Gastroesophageal sphincter (tissue), 4 donors: Measurements from ENCODE around the gene CAMKMT. TPM values are rescaled to one million over a fixed set of nuclear protein-coding genes. Genes with fewer than 3 reads are reported as not detected.

ENCODE experiments used
- ATAC-seq: fragments of 150-250 bp; one replicate; pipeline ENCODE4 v1.9.1; 2016; ENCODE audit warnings: mild to moderate bottlenecking, moderate library complexity
- H3K27ac ChIP-seq, 4 donors: fragments of 200-600 bp; sonication (generic) in 3 of 4; 1 replicate in 3 of 4; 2 replicates in 1 of 4; pipeline ENCODE4 v1.5.1; 2016 to 2019
- H3K27me3 ChIP-seq: fragments of 200-600 bp; sonication (generic); one replicate; pipeline ENCODE4 v1.5.1; 2019
- H3K36me3 ChIP-seq, 2 donors: fragments of 200-600 bp; sonication (generic); one replicate each; pipeline ENCODE4 v1.5.1; 2019; ENCODE audit warnings: control low read depth in 1 of 2
- H3K4me1 ChIP-seq, 3 donors: fragments of 200-600 bp; sonication (generic); 1 replicate in 2 of 3; 2 replicates in 1 of 3; pipeline ENCODE4 v1.5.1; 2016 to 2019; ENCODE audit warnings: control low read depth in 2 of 3
- H3K4me3 ChIP-seq, 2 donors: fragments of 200-600 bp; sonication (generic); one replicate each; pipeline ENCODE4 v1.5.1; 2019; ENCODE audit warnings: mild to moderate bottlenecking in 1 of 2, moderate library complexity in 1 of 2
- H3K9me3 ChIP-seq, 3 donors: fragments of 200-600 bp; sonication (generic); one replicate each; pipeline ENCODE4 v1.5.1; 2017 to 2019; ENCODE audit warnings: control low read depth in 2 of 3
- EP300 ChIP-seq: sonication (generic); formaldehyde crosslinking; IDR thresholded peaks from one replicate; pipeline ENCODE4 v1.6.1; 2017; ENCODE audit warnings: antibody characterized with exemption, mild to moderate bottlenecking
- POLR2A ChIP-seq, 2 donors: fragments of 450-650 bp; IDR thresholded peaks; one replicate each; pipeline ENCODE4 v1.6.1; 2017; ENCODE audit warnings: antibody characterized with exemption in 2 of 2, mild to moderate bottlenecking in 2 of 2, moderate library complexity in 1 of 2
- POLR2AphosphoS5 ChIP-seq: sonication (generic); formaldehyde crosslinking; IDR thresholded peaks from one replicate; pipeline ENCODE4 v1.6.1; 2017; ENCODE audit warnings: antibody characterized with exemption
- WGBS, 2 donors: methylation state at CpG; one replicate each; pipeline ENCODE4 v1.1.5; 2018; ENCODE audit warnings: low coverage in 1 of 2; 5-methylcytosine and 5-hydroxymethylcytosine counted together
- total RNA-seq, 4 donors: library from RNA; depleted of rRNA; stranded (reverse); fragments of >200 nt; gene quantifications; one replicate each; pipeline ENCODE4 v1.1.0, GENCODE V29; 2016
- TF ChIP-seq, protein P1 (sequence below), 4 experiments: fragments of 200-600 bp in 2 of 4; fragments of 450-650 bp in 2 of 4; sonication (generic) in 1 of 4; IDR thresholded peaks; one replicate each; pipeline ENCODE4 v1.5.1; 2017 to 2019; ENCODE audit warnings: antibody characterized with exemption in 4 of 4, mild to moderate bottlenecking in 2 of 4, moderate library complexity in 2 of 4

CAMKMT gene
- total RNA-seq, 4 donors from 2014 or later, result 4.2 to 19.5 (median 11.0) TPM

DNA sequence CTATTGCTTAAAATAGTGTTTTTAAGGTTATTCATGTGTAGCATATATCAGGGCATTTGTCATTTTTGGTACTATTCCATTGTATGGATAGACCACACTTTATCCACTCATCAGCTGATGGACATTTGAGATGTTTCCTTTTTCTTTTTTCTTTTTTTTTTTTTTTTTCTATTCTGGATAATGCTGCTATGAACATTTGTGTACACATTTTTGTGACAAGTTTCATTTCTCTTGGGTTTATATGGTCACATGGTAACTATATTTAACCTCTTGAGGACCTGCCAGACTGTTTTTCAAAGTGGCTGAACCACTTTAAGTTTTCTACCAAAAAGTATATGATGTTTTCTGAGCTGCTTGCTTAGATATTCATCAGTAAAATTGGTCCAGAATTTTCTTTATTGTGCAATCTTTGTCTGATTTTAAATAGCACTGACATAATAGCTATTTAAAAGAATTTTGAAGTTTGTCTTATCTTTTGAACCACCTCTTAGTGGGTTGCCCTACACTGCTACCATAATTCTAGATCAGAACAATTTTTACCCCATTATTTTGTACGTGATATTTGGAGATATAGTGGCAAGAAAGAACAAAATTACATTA lies 360.4 kb downstream of the CAMKMT start:
- Histone ChIP-seq H3K9me3 (no peaks in the 10 kb centered on the region), H3K27me3 (no peaks in the 10 kb centered on the region), H3K27ac (no peak overlapping the region), H3K4me3 (no peak overlapping the region), H3K36me3 (no peaks in the 10 kb centered on the region), H3K4me1 (no peaks in the 10 kb centered on the region)
- WGBS, 2 donors, result 71% methylated on average over 1 of the region's 1 CpG
- ATAC-seq, result no peak
- TF ChIP-seq EP300 (no peak), POLR2A (IDR thresholded peaks at IDR 0.05) (no peak), POLR2AphosphoS5 (no peak)
- TF ChIP-seq, protein P1, sequence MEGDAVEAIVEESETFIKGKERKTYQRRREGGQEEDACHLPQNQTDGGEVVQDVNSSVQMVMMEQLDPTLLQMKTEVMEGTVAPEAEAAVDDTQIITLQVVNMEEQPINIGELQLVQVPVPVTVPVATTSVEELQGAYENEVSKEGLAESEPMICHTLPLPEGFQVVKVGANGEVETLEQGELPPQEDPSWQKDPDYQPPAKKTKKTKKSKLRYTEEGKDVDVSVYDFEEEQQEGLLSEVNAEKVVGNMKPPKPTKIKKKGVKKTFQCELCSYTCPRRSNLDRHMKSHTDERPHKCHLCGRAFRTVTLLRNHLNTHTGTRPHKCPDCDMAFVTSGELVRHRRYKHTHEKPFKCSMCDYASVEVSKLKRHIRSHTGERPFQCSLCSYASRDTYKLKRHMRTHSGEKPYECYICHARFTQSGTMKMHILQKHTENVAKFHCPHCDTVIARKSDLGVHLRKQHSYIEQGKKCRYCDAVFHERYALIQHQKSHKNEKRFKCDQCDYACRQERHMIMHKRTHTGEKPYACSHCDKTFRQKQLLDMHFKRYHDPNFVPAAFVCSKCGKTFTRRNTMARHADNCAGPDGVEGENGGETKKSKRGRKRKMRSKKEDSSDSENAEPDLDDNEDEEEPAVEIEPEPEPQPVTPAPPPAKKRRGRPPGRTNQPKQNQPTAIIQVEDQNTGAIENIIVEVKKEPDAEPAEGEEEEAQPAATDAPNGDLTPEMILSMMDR (IDR thresholded peaks at IDR 0.05), result no peak

DNA sequence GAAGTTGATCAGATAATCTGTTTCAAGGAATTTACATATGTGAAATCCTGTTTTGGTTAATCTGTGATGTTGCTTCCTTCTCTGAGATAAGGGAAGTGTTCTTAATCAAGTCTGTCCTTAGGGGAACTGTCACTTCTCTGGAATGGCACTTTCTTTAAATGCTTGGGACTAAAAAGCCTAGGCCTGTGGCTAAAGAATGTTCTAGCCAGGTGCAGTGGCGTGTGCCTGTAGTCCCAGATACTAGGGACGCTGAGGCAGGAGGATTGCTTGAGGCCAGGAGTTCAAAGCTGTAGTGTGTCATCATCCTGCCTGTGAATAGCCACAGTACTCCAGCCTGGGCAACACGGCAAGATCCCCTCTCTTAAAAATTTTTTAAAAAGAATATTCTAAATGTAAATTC lies 362.2 kb downstream of the CAMKMT start:
- Histone ChIP-seq H3K27me3 (no peaks in the 10 kb centered on the region), H3K36me3 (no peaks in the 10 kb centered on the region), H3K9me3 (no peaks in the 10 kb centered on the region), H3K27ac (no peak overlapping the region), H3K4me3 (no peak overlapping the region), H3K4me1 (no peaks in the 10 kb centered on the region)
- TF ChIP-seq POLR2AphosphoS5, result no peak
- TF ChIP-seq POLR2A (IDR thresholded peaks at IDR 0.05), result no peak
- TF ChIP-seq, protein P1 (IDR thresholded peaks at IDR 0.05), result no peak
- no peak for TF ChIP-seq EP300
- 86% methylated on average over 1 of the region's 3 CpGs; no CpG with 5 or more reads in 1 of the 2 donors for WGBS, 2 donors
- no peak for ATAC-seq

DNA sequence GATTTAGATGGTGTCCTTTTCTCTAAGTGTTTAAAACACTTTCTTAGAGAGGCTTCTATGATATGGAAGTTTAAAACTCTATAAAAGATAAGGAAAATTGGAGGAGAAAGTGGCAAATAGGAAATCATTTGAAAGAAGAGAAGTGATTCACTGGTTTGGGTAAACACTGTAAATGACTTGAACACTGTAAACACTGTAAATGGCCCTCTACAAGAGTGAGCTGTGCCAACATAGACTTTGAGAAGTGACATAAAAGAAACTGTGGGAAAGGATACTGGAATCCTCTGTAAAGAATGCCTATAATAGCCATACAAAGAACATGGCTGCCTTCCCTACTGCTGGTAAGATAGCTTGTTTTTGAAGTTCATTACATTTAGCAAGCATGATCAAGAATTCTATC lies 368.8 kb downstream of the CAMKMT start:
- Histone ChIP-seq H3K27me3 (no peaks in the 10 kb centered on the region), H3K9me3 (peaks cover 0 to under 1% (median 0%) of the 10 kb centered on the region in 3 donors), H3K36me3 (no peaks in the 10 kb centered on the region), H3K4me1 (no peaks in the 10 kb centered on the region), H3K4me3 (no peak overlapping the region), H3K27ac (no peak overlapping the region)
- no peak for TF ChIP-seq POLR2AphosphoS5
- TF ChIP-seq, protein P1 (IDR thresholded peaks at IDR 0.05), result no peak
- no peak for TF ChIP-seq POLR2A (IDR thresholded peaks at IDR 0.05)
- no peak for TF ChIP-seq EP300
- ATAC-seq, result no peak

DNA sequence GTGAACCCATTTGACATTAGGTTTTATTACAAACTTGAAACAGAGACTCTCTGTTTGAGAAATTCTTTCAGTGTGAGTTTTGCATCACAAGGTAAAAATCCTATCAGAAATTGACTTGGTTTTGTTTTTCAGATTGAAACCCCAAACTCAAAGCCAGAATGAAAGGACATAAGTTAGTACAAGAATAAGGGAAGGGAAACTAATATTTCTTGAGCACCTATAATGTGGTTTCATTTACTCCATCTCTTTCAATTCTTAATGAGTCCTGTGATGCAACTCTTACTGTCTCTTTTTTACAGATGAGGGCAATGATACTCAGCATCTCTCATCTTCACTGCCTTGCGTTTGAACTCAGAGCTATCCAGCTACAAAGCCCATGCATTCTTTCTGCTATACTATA lies 369.8 kb downstream of the CAMKMT start:
- TF ChIP-seq EP300 (no peak), POLR2AphosphoS5 (no peak), POLR2A (IDR thresholded peaks at IDR 0.05) (no peak)
- TF ChIP-seq, protein P1 (IDR thresholded peaks at IDR 0.05), result no peak
- no peak for ATAC-seq
- no peak overlapping the region for H3K4me3 ChIP-seq
- H3K9me3 ChIP-seq, result peaks cover 0 to 9% (median 0%) of the 10 kb centered on the region in 3 donors
- H3K36me3 ChIP-seq, result no peaks in the 10 kb centered on the region
- H3K27me3 ChIP-seq, result no peaks in the 10 kb centered on the region
- 95 to 100% methylated on average over 1 of the region's 1 CpG for WGBS, 2 donors
- no peaks in the 10 kb centered on the region for H3K4me1 ChIP-seq
- no peak overlapping the region for H3K27ac ChIP-seq

DNA sequence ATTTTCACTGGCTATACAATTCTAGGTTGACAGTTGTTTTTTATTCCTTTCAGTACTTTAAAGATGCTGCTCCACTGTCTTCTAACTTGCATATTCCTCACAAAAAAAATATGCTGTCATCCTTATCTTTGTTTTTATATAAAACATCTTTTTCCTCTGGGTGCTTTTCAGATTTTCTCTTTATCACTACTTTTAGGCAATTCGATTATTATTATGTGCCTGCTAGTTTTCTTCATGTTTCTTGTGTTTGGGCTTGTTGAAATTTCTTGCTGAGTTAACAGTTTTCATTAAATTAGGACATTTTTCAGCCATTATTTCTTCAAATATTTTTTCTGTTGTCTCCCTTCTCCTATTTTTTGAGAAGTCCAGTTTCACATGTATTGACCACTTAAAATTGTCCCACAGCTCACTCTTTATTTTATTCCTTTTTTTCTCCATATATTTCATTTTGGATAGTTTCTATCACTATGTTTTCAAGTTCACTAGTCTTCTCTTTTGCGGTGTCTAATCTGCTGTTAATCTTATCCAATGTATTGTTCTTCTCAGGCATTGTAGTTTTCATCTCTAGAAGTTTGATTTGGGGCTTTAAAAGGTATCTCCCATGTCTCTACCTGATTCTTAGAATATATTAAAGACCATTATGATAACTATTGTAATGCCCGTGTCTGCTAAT lies 374.7 kb downstream of the CAMKMT start:
- no peak for ATAC-seq
- no peaks in the 10 kb centered on the region for H3K27me3 ChIP-seq
- H3K36me3 ChIP-seq, result no peaks in the 10 kb centered on the region
- WGBS, 2 donors, result 93 to 100% methylated on average over 2 to 3 of the region's 3 CpGs
- no peaks in the 10 kb centered on the region for H3K4me1 ChIP-seq
- H3K27ac ChIP-seq, result no peak overlapping the region
- no peak overlapping the region for H3K4me3 ChIP-seq
- H3K9me3 ChIP-seq, result peaks cover 0 to 16% (median 0%) of the 10 kb centered on the region in 3 donors
- TF ChIP-seq POLR2A (IDR thresholded peaks at IDR 0.05) (no peak), EP300 (no peak), POLR2AphosphoS5 (no peak)
- TF ChIP-seq, protein P1 (IDR thresholded peaks at IDR 0.05), result no peak
